ENCODE data around the gene IFT20.

The IFT20 gene

DNA sequence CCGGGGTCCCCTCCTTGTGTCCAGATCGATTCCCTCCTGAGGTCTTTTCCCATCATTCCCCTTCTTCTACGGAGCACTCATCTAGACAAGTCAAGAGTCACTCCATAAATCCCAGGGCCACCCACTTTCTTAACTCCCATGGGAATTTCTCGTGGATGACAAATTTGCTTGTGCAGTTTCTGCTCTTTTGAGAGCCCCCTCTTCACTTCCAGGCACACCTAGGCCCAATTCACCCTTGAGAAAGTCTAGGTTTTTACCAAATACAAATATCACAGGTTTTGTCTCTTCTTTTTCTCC, 22.6 kb upstream of the IFT20 start:
- TF ChIP-seq, protein P1, sequence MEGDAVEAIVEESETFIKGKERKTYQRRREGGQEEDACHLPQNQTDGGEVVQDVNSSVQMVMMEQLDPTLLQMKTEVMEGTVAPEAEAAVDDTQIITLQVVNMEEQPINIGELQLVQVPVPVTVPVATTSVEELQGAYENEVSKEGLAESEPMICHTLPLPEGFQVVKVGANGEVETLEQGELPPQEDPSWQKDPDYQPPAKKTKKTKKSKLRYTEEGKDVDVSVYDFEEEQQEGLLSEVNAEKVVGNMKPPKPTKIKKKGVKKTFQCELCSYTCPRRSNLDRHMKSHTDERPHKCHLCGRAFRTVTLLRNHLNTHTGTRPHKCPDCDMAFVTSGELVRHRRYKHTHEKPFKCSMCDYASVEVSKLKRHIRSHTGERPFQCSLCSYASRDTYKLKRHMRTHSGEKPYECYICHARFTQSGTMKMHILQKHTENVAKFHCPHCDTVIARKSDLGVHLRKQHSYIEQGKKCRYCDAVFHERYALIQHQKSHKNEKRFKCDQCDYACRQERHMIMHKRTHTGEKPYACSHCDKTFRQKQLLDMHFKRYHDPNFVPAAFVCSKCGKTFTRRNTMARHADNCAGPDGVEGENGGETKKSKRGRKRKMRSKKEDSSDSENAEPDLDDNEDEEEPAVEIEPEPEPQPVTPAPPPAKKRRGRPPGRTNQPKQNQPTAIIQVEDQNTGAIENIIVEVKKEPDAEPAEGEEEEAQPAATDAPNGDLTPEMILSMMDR (IDR thresholded peaks at IDR 0.05), result no peak
- peaks cover 0 to 32% (median 25%) of the 10 kb centered on the region in 4 donors for H3K4me1 ChIP-seq
- peak overlapping the region; percentile 82 to 93 for H3K27ac ChIP-seq
- no peaks in the 10 kb centered on the region for H3K27me3 ChIP-seq
- no peak for DNase-seq
- H3K36me3 ChIP-seq, result peaks cover 53 to 67% (median 58%) of the 10 kb centered on the region in 3 donors
- intact Hi-C loops (cut with DNase I; ENCODE audit: low total_unique reads), result no loop called here
- H3K4me3 ChIP-seq, result peak overlapping the region; percentile 69 to 87
- no peaks in the 10 kb centered on the region for H3K9me3 ChIP-seq

DNA sequence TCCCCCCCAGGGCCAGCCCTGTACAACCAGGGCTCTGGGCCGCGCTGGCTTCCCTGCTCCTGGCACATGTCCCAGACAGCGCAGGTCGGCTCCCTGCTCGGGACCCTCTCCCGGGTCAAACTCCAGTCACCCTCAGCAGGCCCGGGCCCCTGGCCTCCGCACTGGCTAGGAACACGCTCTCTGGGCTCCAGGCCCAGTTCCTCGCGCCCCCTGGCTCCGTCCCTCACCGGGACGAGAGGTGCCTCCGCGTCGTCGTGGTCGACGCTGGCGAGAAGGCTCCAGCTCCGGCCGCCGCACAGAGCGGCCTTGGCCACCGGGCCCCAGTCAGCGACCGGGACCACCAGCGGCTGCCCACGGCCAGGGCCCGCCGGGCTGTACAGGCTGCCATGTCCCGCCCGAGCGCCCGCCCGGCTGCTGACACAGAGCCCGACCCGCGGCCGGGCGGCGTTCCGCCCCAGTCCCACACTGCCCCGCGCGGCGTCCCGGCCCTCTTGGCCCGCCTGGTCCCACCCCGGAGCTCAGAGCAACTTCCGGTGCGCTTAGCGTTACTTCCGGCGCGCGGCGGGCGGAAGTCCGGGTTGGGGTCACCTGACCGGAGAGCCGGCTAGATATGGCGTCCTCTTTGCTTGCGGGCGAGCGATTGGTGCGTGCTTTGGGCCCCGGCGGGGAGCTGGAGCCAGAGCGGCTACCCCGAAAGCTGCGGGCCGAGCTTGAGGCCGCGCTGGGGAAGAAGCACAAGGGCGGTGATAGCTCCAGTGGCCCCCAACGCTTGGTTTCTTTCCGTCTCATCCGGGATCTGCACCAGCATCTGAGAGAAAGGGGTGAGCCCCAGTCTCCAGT, 22.0 kb upstream of the IFT20 start, which contains the start of gene POLDIP2:
Gene POLDIP2, minus strand, starts transcription at position 467 of the 840 bp plus-strand sequence. Its CDS starts 79 bp downstream, at position 388.
- peaks cover 0 to 32% (median 25%) of the 10 kb centered on the region in 4 donors for H3K4me1 ChIP-seq
- TF ChIP-seq, protein P1 (IDR thresholded peaks at IDR 0.05), result no peak
- peaks cover 53 to 67% (median 58%) of the 10 kb centered on the region in 3 donors for H3K36me3 ChIP-seq
- H3K27ac ChIP-seq, result peak within 1 kb of the TSS; percentile 82 to 93
- intact Hi-C loops (cut with DNase I; ENCODE audit: low total_unique reads), result no loop called here
- no peaks in the 10 kb centered on the region for H3K9me3 ChIP-seq
- peak within 1 kb of the TSS; percentile 69 to 87 for H3K4me3 ChIP-seq
- peak; percentile 91 to 97 for DNase-seq
- no peaks in the 10 kb centered on the region for H3K27me3 ChIP-seq

DNA sequence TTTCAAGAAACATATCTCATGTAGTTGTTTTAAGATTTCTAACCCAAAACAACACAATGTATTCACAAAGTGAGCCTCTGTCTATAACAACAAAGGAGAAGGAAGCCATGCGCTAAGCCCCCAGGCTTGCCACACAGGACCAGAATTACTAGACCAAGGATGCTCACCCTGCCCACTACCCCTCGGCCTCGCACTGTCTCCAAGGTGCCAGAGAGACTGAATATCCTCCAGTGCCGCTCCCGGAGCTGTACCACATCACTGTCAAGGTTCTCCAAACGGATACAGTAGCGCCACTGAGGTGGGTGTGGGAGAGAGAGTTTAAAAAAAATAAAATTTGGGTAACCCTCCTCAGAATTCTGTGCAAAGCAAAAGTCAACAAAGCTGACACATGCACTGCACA, 15.0 kb upstream of the IFT20 start:
- Histone ChIP-seq H3K27ac (no peak overlapping the region), H3K27me3 (no peaks in the 10 kb centered on the region)
- no peak for DNase-seq

DNA sequence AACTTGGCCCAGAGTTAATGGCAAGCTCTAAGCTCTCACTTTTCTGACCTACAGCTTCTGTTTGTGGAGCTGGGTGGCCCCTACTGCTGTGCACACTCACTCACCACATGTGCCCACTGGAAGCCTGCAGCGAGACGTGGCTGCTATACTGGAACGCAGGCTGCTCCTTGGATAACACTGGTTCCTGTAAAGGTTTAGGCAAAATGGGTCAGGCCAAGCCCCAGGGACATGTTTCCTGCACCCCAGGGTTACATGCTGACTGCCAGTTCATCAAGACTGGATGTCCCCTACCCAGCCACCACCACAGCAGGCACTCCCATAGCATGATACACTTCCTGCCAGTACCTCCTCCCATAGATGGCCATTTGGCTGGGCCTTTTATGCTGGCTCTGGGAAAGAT, 13.7 kb upstream of the IFT20 start:
- Histone ChIP-seq H3K9me3 (no peaks in the 10 kb centered on the region), H3K27ac (no peak overlapping the region), H3K27me3 (no peaks in the 10 kb centered on the region), H3K36me3 (peaks cover 43 to 100% (median 99%) of the 10 kb centered on the region in 3 donors), H3K4me3 (no peak overlapping the region), H3K4me1 (peaks cover 0 to 30% (median 14%) of the 10 kb centered on the region in 4 donors)
- DNase-seq, result no peak
- TF ChIP-seq, protein P1 (IDR thresholded peaks at IDR 0.05), result no peak
- intact Hi-C loops (cut with DNase I; ENCODE audit: low total_unique reads), result no loop called here

More for the DNA sequence above, 15.0 kb upstream of the IFT20 start:
- intact Hi-C loops (cut with DNase I; ENCODE audit: low total_unique reads), result no loop called here
- TF ChIP-seq, protein P1 (IDR thresholded peaks at IDR 0.05), result no peak
- Histone ChIP-seq H3K9me3 (no peaks in the 10 kb centered on the region), H3K4me3 (no peak overlapping the region), H3K36me3 (peaks cover 48 to 100% (median 96%) of the 10 kb centered on the region in 3 donors), H3K4me1 (peaks cover 0 to 28% (median 16%) of the 10 kb centered on the region in 4 donors)

DNA sequence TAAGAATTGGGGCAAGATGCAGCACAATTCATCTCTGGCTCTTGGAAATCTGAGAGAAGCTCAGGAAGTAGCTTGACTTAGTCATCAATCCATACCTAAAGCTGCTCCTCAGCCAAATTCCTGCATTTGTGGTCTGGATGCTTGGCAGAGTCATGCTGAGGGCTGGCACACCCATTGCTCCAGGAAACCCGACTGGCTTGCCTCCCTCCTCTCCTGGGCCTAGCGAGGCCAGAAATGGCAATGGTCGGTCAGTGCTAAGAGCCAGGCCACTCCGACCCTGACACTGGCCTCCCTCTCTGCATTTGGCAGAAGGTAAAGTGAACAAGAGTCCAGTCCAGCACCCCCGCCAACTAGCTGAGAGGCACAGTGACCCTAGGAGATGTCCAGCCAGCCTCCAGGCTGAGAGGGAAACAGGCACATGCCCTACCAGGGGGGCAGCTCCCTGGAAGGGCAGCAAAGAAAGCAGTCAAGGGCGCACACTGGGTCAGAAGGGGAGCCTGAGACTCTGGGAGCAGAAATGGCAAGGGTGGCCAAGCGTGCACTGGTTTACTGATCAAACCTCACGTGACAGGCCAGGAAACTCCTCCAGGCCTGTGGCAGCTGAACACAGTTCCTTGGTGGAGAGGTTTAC, 12.1 kb upstream of the IFT20 start:
- TF ChIP-seq, protein P1 (IDR thresholded peaks at IDR 0.05), result no peak
- Histone ChIP-seq H3K36me3 (peaks cover 32 to 100% (median 98%) of the 10 kb centered on the region in 3 donors), H3K27ac (peak overlapping the region; percentile 33 to 39), H3K27me3 (no peaks in the 10 kb centered on the region), H3K4me1 (peaks cover 0 to 30% (median 14%) of the 10 kb centered on the region in 4 donors), H3K4me3 (no peak overlapping the region), H3K9me3 (no peaks in the 10 kb centered on the region)
- intact Hi-C loops (cut with DNase I; ENCODE audit: low total_unique reads), result no loop called here
- DNase-seq, result no peak
